GM10266 (cell line): ENCODE data around the gene SLC25A44.

Experiments used
- DNase-seq: peaks from one replicate; pipeline ENCODE4 v3.0.0; 2012; ENCODE audit errors: extremely low spot score
- TF ChIP-seq, protein P1 (sequence below): IDR thresholded peaks from 2 replicates; pipeline ENCODE4 v1.5.1; 2012; ENCODE audit warnings: mild to moderate bottlenecking, low read depth; ENCODE audit not compliant: control insufficient read depth, insufficient read depth; ENCODE audit errors: missing control alignments

SLC25A44 gene

DNA sequence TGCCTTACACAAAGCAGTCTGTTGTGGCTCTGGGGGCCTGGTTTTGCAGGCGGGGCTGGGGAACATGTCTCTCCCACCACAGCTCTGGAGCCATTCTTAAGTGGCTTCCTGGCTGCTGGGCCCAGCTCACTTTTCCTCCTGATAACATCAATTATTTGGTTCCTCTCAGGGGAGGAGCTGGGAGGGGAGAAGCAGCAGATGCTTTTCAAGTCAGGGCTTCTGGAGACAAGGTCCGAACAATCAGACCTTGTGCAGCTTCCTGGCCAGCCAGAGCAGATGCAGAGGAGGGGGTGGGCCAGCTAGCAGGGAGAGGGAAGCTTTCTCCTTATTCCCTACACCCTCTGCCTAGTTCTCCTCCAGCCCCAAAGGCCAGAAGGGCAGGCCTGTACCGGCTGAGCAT is 57.6 kb downstream of the SLC25A44 start:
- TF ChIP-seq, protein P1, sequence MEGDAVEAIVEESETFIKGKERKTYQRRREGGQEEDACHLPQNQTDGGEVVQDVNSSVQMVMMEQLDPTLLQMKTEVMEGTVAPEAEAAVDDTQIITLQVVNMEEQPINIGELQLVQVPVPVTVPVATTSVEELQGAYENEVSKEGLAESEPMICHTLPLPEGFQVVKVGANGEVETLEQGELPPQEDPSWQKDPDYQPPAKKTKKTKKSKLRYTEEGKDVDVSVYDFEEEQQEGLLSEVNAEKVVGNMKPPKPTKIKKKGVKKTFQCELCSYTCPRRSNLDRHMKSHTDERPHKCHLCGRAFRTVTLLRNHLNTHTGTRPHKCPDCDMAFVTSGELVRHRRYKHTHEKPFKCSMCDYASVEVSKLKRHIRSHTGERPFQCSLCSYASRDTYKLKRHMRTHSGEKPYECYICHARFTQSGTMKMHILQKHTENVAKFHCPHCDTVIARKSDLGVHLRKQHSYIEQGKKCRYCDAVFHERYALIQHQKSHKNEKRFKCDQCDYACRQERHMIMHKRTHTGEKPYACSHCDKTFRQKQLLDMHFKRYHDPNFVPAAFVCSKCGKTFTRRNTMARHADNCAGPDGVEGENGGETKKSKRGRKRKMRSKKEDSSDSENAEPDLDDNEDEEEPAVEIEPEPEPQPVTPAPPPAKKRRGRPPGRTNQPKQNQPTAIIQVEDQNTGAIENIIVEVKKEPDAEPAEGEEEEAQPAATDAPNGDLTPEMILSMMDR = no peak
- DNase-seq = no peak

DNA sequence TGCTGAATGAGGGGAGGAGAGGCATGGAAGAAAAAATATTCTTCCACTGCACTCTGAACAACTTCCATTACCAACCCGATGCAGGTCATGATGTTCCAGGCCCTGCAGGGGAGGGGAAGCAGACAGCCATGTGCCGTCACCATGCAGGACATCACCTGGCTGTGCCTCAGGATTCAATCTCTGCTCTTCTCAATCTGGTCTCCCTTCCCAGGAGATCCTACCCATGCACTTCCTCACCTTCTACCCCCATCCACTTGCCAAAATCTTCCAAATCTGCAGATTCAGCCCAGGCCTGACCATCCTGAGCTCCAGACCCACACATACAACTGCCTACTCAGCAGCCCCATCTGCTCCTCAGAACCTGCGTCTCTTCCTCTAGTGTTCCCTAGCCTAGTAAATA is 59.7 kb downstream of the SLC25A44 start:
- DNase-seq = no peak
- TF ChIP-seq, protein P1 = no peak

DNA sequence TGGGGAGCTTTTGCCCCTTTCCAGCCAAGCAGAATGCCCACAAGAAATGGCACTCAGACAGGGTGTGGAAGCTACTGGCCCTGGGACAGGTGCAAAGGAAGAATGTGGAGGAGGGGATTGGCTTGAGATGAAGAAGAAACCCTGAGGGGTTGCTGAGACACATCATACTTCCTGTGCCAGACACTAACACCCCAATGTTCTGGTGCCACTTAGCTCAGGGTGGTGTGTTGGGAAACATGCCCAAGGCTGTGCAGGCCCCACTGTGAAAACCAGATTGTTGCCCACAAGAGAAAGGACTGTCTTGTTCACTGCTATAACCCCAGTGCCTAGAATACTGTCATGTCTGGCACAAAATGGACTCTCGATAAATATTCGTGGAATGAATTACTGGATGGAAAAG is 63.8 kb downstream of the SLC25A44 start:
- DNase-seq = no peak
- TF ChIP-seq, protein P1 = no peak

DNA sequence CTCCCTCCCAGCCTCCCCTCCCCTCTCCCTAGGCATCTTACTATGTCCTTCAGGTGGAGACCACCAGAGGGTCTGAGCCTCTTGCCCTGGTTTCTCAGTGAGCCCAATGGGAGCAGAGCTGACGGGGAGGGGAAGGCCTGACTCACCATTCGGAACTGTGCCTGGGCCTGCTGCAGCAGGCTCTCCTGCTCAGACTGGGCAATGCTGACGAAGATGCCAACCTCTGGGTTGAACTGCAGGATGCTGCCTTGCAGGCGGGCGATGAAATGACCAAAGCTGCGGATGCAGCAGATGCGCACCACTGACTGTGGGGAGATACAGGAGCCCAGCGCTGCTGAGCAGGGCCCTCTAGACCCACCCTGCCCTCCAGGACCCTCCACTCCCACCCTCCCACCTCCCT is 65.0 kb downstream of the SLC25A44 start:
- TF ChIP-seq, protein P1 = no peak
- DNase-seq = no peak

DNA sequence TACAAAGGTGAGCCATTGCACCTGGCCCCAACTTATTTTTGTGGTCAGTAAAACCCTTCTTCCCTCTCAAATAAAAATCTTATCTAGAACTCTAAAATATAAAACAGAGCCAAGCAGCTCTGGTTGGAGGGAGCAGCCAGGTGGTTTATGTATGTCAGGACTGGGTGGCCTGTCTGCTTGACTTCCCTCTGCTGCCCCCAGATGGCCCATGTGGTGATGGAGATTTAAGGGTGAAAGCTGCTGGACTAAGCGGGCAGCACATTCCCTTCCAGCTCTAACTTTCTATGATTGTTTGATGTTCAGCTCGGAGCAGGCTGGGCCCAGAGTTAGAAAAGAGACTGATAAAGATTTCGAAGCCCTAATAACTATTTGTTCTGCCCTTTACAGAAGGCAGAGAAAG is 65.9 kb downstream of the SLC25A44 start:
- TF ChIP-seq, protein P1 = peak; percentile 20
- DNase-seq = no peak

DNA sequence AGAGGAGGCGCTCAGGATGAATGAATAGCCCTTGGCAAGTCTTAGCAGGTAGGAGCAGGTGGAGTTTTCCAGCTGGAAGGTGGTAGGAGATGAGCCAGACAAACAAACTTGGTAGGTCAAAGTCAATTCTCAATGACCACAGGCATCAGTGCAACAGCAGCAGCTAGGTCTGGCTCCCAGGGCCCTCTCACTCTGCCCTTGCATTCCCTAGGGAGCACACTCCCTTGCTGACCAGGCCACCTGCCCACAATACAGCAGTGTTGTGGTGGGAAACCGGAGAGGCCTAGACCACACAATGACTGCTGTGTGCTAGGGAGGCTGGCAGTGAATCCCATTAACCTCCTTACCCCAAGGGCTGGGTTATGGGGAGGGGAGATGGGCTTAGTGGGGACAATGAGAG is 67.0 kb downstream of the SLC25A44 start:
- no peak for DNase-seq
- TF ChIP-seq, protein P1 = no peak
